Effector memory CD8-positive, alpha-beta T cell (primary cell): ENCODE results near the gene CCDC136.

Source experiments
- ATAC-seq: fragments of 150-1000 bp; cut with Tn5 transposase; replicated peaks from 2 replicates; pipeline ENCODE4 v1.10.0; 2021; ENCODE audit warnings: mild to moderate bottlenecking, moderate library complexity
- DNase-seq, 3 experiments: peaks; one replicate each; pipeline ENCODE4 v3.0.0; 2021
- H3K27ac Mint-ChIP-seq, 2 donors: one replicate each; pipeline ENCODE4 v1.8.0; 2022; ENCODE audit warnings: mild to moderate bottlenecking in 2 of 2, mixed read lengths in 2 of 2, moderate library complexity in 2 of 2
- H3K27me3 Mint-ChIP-seq, 2 donors: one replicate each; pipeline ENCODE4 v1.8.0; 2022; ENCODE audit warnings: mixed read lengths in 2 of 2
- H3K36me3 Mint-ChIP-seq: one replicate; pipeline ENCODE4 v1.8.0; 2022; ENCODE audit warnings: mild to moderate bottlenecking, moderate library complexity, mixed read lengths; ENCODE audit not compliant: insufficient read depth
- H3K4me1 Mint-ChIP-seq, 2 donors: one replicate each; pipeline ENCODE4 v1.8.0; 2022; ENCODE audit warnings: low read depth in 2 of 2, mixed read lengths in 2 of 2
- H3K4me3 Mint-ChIP-seq, 2 donors: one replicate each; pipeline ENCODE4 v1.8.0; 2022; ENCODE audit warnings: mild to moderate bottlenecking in 2 of 2, mixed read lengths in 2 of 2, moderate library complexity in 2 of 2
- H3K9me3 Mint-ChIP-seq, 2 donors: one replicate each; pipeline ENCODE4 v1.8.0; 2022; ENCODE audit warnings: mixed read lengths in 2 of 2
- total RNA-seq, 9 experiments: gene quantifications; one replicate each; lab custom pipeline; 2026; lab: John Stamatoyannopoulos, UW

CCDC136 gene
- 2.3 to 28.2 (median 10.1) reads per million in 9 experiments for total RNA-seq

- Mint-ChIP-seq H3K9me3 (no peaks in the 10 kb centered on the region), H3K36me3 (peaks cover 6% of the 10 kb centered on the region), H3K4me1 (peaks cover 7 to 8% of the 10 kb centered on the region in 2 donors), H3K27ac (peak within 1 kb of the TSS; percentile 49 to 92), H3K27me3 (no peaks in the 10 kb centered on the region), H3K4me3 (peak within 1 kb of the TSS; percentile 87 to 89)
- peak; percentile 69 to 71 (median 70) for DNase-seq
- peak; percentile 87 for ATAC-seq
Observed at GRCh38 chr7:128791121-128791971, at the start of gene CCDC136. TSS of gene CCDC136 (plus strand) at chr7:128791968. CDS start at chr7:128792412, 444 bp downstream.

- H3K4me3 Mint-ChIP-seq: no peak overlapping the region
- H3K9me3 Mint-ChIP-seq: no peaks in the 10 kb centered on the region
- no peak for DNase-seq
- peaks cover 31 to 55% of the 10 kb centered on the region in 2 donors for H3K4me1 Mint-ChIP-seq
- H3K27me3 Mint-ChIP-seq: no peaks in the 10 kb centered on the region
- H3K36me3 Mint-ChIP-seq: peaks cover 19% of the 10 kb centered on the region
- ATAC-seq: no peak
- H3K27ac Mint-ChIP-seq: no peak overlapping the region
Observed at GRCh38 chr7:128742206-128742605, 49.6 kb upstream of the CCDC136 start.

GRCh38 chr7:128743112-128743772 lies 48.5 kb upstream of the CCDC136 start:
- Mint-ChIP-seq H3K27ac (peak overlapping the region; percentile 36 to 64), H3K27me3 (no peaks in the 10 kb centered on the region), H3K9me3 (no peaks in the 10 kb centered on the region), H3K4me3 (no peak overlapping the region), H3K36me3 (peaks cover 24% of the 10 kb centered on the region), H3K4me1 (peaks cover 36 to 52% of the 10 kb centered on the region in 2 donors)
- no peak for ATAC-seq
- DNase-seq: no peak

GRCh38 chr7:128744366-128744905 lies 47.3 kb upstream of the CCDC136 start:
- DNase-seq: no peak
- peaks cover 27% of the 10 kb centered on the region for H3K36me3 Mint-ChIP-seq
- H3K27me3 Mint-ChIP-seq: no peaks in the 10 kb centered on the region
- no peak overlapping the region for H3K4me3 Mint-ChIP-seq
- H3K9me3 Mint-ChIP-seq: no peaks in the 10 kb centered on the region
- ATAC-seq: no peak
- peaks cover 31 to 43% of the 10 kb centered on the region in 2 donors for H3K4me1 Mint-ChIP-seq
- H3K27ac Mint-ChIP-seq: peak overlapping the region; percentile 36 to 64

GRCh38 chr7:128745706-128746105 lies 46.1 kb upstream of the CCDC136 start:
- ATAC-seq: no peak
- no peak overlapping the region for H3K4me3 Mint-ChIP-seq

GRCh38 chr7:128747327-128748079 lies 44.3 kb upstream of the CCDC136 start:
- Mint-ChIP-seq H3K27me3 (no peaks in the 10 kb centered on the region), H3K27ac (no peak overlapping the region), H3K36me3 (peaks cover 43% of the 10 kb centered on the region), H3K4me1 (peaks cover 16 to 21% of the 10 kb centered on the region in 2 donors), H3K4me3 (no peak overlapping the region), H3K9me3 (no peaks in the 10 kb centered on the region)
- ATAC-seq (no peak), DNase-seq (no peak)

More at GRCh38 chr7:128745706-128746105, 46.1 kb upstream of the CCDC136 start:
- Mint-ChIP-seq H3K4me1 (peaks cover 27 to 33% of the 10 kb centered on the region in 2 donors), H3K27me3 (no peaks in the 10 kb centered on the region), H3K36me3 (peaks cover 34% of the 10 kb centered on the region), H3K9me3 (no peaks in the 10 kb centered on the region), H3K27ac (no peak overlapping the region)
- DNase-seq: no peak

- Mint-ChIP-seq H3K27me3 (no peaks in the 10 kb centered on the region), H3K4me1 (peaks cover under 1 to 13% of the 10 kb centered on the region in 2 donors), H3K36me3 (peaks cover 68% of the 10 kb centered on the region), H3K27ac (no peak overlapping the region), H3K4me3 (no peak overlapping the region), H3K9me3 (no peaks in the 10 kb centered on the region)
- DNase-seq: no peak
- ATAC-seq: no peak
Observed at GRCh38 chr7:128752251-128752650, 39.5 kb upstream of the CCDC136 start.

GRCh38 chr7:128755075-128755818 lies 36.5 kb upstream of the CCDC136 start:
- H3K9me3 Mint-ChIP-seq: no peaks in the 10 kb centered on the region
- peaks cover 57% of the 10 kb centered on the region for H3K36me3 Mint-ChIP-seq
- peaks cover 0 to 5% of the 10 kb centered on the region in 2 donors for H3K4me1 Mint-ChIP-seq
- ATAC-seq (no peak), DNase-seq (no peak)
- H3K4me3 Mint-ChIP-seq: no peak overlapping the region
- no peak overlapping the region for H3K27ac Mint-ChIP-seq
- no peaks in the 10 kb centered on the region for H3K27me3 Mint-ChIP-seq

GRCh38 chr7:128755819-128756476 lies 35.8 kb upstream of the CCDC136 start:
- no peaks in the 10 kb centered on the region for H3K9me3 Mint-ChIP-seq

GRCh38 chr7:128757203-128757602 lies 34.6 kb upstream of the CCDC136 start:
- no peak overlapping the region for H3K27ac Mint-ChIP-seq
- H3K27me3 Mint-ChIP-seq: no peaks in the 10 kb centered on the region
- peaks cover 0 to 5% of the 10 kb centered on the region in 2 donors for H3K4me1 Mint-ChIP-seq
- H3K36me3 Mint-ChIP-seq: peaks cover 61% of the 10 kb centered on the region
- no peak for ATAC-seq
- H3K9me3 Mint-ChIP-seq: no peaks in the 10 kb centered on the region
- no peak for DNase-seq
- no peak overlapping the region for H3K4me3 Mint-ChIP-seq

More at GRCh38 chr7:128755819-128756476, 35.8 kb upstream of the CCDC136 start:
- H3K36me3 Mint-ChIP-seq: peaks cover 58% of the 10 kb centered on the region
- DNase-seq: no peak
- no peak overlapping the region for H3K27ac Mint-ChIP-seq
- H3K27me3 Mint-ChIP-seq: no peaks in the 10 kb centered on the region
- ATAC-seq: no peak
- no peak overlapping the region for H3K4me3 Mint-ChIP-seq
- peaks cover 0 to 5% of the 10 kb centered on the region in 2 donors for H3K4me1 Mint-ChIP-seq

GRCh38 chr7:128758553-128758952 lies 33.2 kb upstream of the CCDC136 start:
- ATAC-seq: no peak
- DNase-seq: no peak
- Mint-ChIP-seq H3K36me3 (peaks cover 55% of the 10 kb centered on the region), H3K4me1 (peaks cover 0 to 3% of the 10 kb centered on the region in 2 donors), H3K27ac (no peak overlapping the region), H3K9me3 (no peaks in the 10 kb centered on the region), H3K4me3 (no peak overlapping the region), H3K27me3 (no peaks in the 10 kb centered on the region)

- ATAC-seq: no peak
- Mint-ChIP-seq H3K4me3 (no peak overlapping the region), H3K27ac (no peak overlapping the region)
Observed at GRCh38 chr7:128759242-128759641, 32.5 kb upstream of the CCDC136 start.

More at GRCh38 chr7:128759242-128759641, 32.5 kb upstream of the CCDC136 start:
- DNase-seq: no peak
- peaks cover 55% of the 10 kb centered on the region for H3K36me3 Mint-ChIP-seq
- H3K9me3 Mint-ChIP-seq: no peaks in the 10 kb centered on the region
- peaks cover 0 to 1% of the 10 kb centered on the region in 2 donors for H3K4me1 Mint-ChIP-seq
- H3K27me3 Mint-ChIP-seq: no peaks in the 10 kb centered on the region
